Mesodermal cell (in vitro differentiated cells): ENCODE measurements around the gene HOATZ.

Source experiments
- H3K27ac ChIP-seq: 2 replicates; pipeline ENCODE4 v1.7.0; 2013; ENCODE audit warnings: mild to moderate bottlenecking, low read depth, low read length, moderate library complexity; ENCODE audit not compliant: severe bottlenecking
- H3K36me3 ChIP-seq: 2 replicates; pipeline ENCODE4 v1.7.1; 2013; ENCODE audit warnings: mild to moderate bottlenecking, low read length, moderate library complexity; ENCODE audit not compliant: control insufficient read depth, insufficient read depth
- H3K4me1 ChIP-seq: one replicate; pipeline ENCODE4 v1.7.1; 2013; ENCODE audit warnings: mild to moderate bottlenecking, low read length; ENCODE audit not compliant: insufficient read depth, control insufficient read depth, poor library complexity, severe bottlenecking
- H3K4me3 ChIP-seq: 2 replicates; pipeline ENCODE4 v1.7.0; 2013; ENCODE audit warnings: low read length, control low read depth, mild to moderate bottlenecking; ENCODE audit not compliant: insufficient read depth, poor library complexity, severe bottlenecking; ENCODE audit errors: extremely low read depth
- H3K9me3 ChIP-seq: 2 replicates; pipeline ENCODE4 v1.7.1; 2013; ENCODE audit warnings: mild to moderate bottlenecking, low read length, moderate library complexity; ENCODE audit not compliant: control insufficient read depth
- WGBS, 2 experiments: methylation state at CpG; one replicate each; pipeline ENCODE4 v1.1.5; 2013; ENCODE audit warnings: missing lambda C conversion rate in 2 of 2; ENCODE audit not compliant: insufficient coverage in 2 of 2; 5-methylcytosine and 5-hydroxymethylcytosine counted together

HOATZ gene

GRCh38 chr11:111562692-111563389, 48.3 kb downstream of the HOATZ start:
- Histone ChIP-seq H3K27ac (no peak overlapping the region), H3K9me3 (no peaks in the 10 kb centered on the region), H3K36me3 (peaks cover 21% of the 10 kb centered on the region), H3K4me3 (no peak overlapping the region), H3K4me1 (peaks cover 24% of the 10 kb centered on the region)
- 86 to 93% methylated on average over 6 to 7 of the region's 10 CpGs for WGBS, 2 experiments

GRCh38 chr11:111565114-111565720, 50.6 kb downstream of the HOATZ start:
- H3K4me1 ChIP-seq: peaks cover 24% of the 10 kb centered on the region
- no peaks in the 10 kb centered on the region for H3K9me3 ChIP-seq
- WGBS, 2 experiments: 0% methylated on average over 1 of the region's 4 CpGs; no CpG with 5 or more reads in 1 of the 2 experiments
- H3K36me3 ChIP-seq: peaks cover 11% of the 10 kb centered on the region
- no peak overlapping the region for H3K27ac ChIP-seq
- H3K4me3 ChIP-seq: no peak overlapping the region

DNA sequence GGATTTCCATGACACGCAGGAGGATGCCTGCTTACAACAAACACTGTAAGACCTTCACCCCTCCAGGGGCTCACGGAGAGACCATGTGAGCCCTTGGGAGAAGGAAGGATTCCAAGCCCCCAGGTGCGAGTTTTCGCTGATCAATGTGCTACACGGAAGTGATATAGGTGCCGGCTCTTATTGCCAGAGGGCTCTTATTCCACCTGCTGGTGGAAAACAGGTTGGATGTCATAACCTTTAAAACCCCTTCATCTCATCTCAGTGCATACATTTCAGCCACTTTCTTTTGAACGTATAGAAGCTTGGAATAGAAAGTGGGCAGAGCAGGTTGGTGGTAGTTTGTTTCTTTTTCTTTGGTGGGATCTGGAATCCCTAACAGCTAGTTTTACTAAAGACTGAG, 51.7 kb downstream of the HOATZ start:
- peaks cover under 1% of the 10 kb centered on the region for H3K36me3 ChIP-seq
- peaks cover 18% of the 10 kb centered on the region for H3K4me1 ChIP-seq
- H3K9me3 ChIP-seq: no peaks in the 10 kb centered on the region
- 69 to 100% methylated on average over 1 to 4 of the region's 7 CpGs for WGBS, 2 experiments
- H3K27ac ChIP-seq: no peak overlapping the region
- no peak overlapping the region for H3K4me3 ChIP-seq

DNA sequence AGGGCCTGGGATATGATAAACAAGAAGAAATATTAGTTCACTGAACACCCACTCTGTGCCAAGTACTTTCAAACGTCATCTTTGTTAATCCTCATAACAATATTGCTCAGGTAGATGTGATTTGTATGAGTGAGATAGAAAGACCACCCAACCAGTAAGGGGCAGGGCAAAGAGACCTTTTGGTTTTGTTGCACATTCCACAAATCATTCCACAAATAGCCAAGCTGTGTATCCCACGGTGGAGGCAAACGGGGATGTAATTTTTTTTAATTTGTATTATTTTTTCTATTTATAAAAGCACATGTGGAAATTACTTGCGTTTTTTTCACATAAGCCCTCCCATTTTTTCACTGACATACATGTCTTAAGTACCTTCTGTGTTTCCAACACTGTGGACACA, 54.9 kb downstream of the HOATZ start:
- no peaks in the 10 kb centered on the region for H3K9me3 ChIP-seq
- no peak overlapping the region for H3K4me3 ChIP-seq
- H3K4me1 ChIP-seq: no peaks in the 10 kb centered on the region
- H3K27ac ChIP-seq: no peak overlapping the region
- WGBS, 2 experiments: no CpG with 5 or more reads among the region's 4 CpGs
- H3K36me3 ChIP-seq: no peaks in the 10 kb centered on the region

DNA sequence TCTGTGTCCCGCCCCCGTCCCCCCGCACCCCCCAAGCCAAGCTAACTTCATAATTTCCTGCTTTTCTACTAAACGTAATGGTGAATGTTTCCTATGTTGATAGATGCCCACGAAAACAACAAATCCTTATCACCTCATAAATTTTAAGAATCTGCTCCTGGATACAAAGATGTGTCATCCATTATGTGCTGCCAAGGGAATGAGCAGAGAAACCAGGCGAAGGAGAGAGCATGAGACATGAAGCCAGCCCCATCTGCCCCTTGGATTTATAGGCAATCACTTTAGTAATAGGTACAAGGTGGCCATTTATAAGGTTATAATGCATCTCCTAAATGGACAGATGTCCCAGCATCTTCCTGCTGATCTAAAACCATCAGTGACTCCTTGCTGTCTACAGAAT, 56.2 kb downstream of the HOATZ start:
- Histone ChIP-seq H3K36me3 (no peaks in the 10 kb centered on the region), H3K9me3 (no peaks in the 10 kb centered on the region), H3K4me1 (no peaks in the 10 kb centered on the region), H3K27ac (no peak overlapping the region), H3K4me3 (no peak overlapping the region)
- 75 to 100% methylated on average over 1 of the region's 6 CpGs for WGBS, 2 experiments

- Histone ChIP-seq H3K36me3 (no peaks in the 10 kb centered on the region), H3K27ac (no peak overlapping the region), H3K4me1 (no peaks in the 10 kb centered on the region), H3K4me3 (no peak overlapping the region), H3K9me3 (no peaks in the 10 kb centered on the region)
- 91 to 100% methylated on average over 3 to 4 of the region's 6 CpGs for WGBS, 2 experiments
Measured at GRCh38 chr11:111571829-111572501, 57.4 kb downstream of the HOATZ start.

DNA sequence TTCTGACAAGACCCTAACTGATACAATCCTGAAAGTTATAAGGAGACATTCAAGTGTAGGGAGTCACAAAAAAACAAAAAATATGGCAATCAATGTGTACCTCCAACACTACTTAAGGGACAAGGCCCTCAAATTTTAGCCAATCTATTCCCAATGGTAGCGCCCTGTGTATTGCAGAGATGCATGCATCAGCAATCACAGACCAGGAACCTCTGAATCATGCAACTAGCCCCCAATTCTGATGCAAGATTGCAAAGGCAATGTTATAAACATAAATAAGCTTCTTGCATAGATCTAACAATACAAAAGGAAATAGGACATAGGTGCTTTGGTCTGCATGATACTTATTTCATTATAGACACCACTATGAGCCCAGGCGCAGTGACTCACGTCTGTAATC, 58.0 kb downstream of the HOATZ start:
- Histone ChIP-seq H3K36me3 (no peaks in the 10 kb centered on the region), H3K27ac (no peak overlapping the region), H3K9me3 (no peaks in the 10 kb centered on the region), H3K4me1 (no peaks in the 10 kb centered on the region), H3K4me3 (no peak overlapping the region)
- WGBS, 2 experiments: 100% methylated on average over 2 to 3 of the region's 3 CpGs

DNA sequence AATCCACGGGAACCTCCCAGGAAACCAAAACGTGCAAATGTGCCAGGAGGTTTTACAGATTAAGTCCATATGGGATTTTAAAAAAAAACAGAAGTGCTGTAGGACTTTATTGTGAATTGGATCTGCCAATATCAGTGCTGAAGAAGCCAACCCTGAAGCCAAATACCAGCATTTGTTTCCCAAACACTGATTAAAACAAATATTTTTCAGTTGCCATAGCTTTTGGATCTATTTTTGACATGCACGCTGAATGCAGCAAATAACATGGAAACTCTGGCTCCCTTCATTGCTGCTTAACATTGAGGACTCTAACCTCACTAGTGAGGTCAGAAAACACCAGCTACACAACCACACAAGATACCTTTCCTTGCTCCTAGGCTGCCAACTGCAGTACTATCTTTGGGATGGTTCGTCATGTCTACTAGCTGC, 59.3 kb downstream of the HOATZ start:
- WGBS, 2 experiments: 90 to 100% methylated on average over 1 to 2 of the region's 4 CpGs
- no peaks in the 10 kb centered on the region for H3K9me3 ChIP-seq

DNA sequence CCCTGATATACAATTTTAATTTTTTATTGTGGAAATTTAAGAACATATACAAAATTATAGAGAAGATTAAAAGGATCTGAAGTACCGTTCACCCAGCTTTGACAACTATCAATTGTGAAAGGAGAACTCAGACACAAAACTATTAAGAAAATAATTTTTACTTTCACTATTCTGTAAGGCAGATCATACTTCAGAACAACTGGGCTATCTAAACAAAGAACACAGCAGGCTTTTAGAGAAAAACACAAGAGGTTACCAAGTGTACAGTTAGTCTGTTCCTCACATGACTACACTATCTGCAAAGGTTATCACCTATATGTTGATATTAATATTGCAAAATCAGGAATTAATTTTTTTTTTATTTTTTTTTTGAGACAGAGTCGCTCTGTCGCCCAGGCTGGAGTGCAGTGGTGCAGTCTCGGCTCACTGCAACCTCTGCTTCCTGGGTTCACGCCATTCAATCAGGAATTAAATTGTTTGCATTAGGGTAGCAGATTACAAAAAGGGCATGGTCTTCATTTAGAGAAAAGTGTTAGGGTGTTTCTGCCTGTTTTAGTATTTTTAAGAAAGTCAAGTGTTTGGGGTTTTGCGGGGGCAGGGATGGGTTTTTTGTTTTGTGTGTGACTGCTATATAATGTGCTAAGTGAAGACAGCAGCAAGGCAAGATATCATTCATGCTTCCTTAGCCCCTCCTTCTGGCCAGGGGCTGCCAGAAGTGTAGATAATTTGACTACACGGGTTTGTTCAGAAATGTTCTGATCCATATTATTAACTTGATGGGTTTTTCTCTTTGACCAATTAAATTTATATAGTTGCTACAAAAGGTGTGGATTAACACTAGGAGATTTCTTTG, 60.0 kb downstream of the HOATZ start:
- H3K4me3 ChIP-seq: no peak overlapping the region
- WGBS, 2 experiments: 85 to 95% methylated on average over 3 to 5 of the region's 7 CpGs
- no peak overlapping the region for H3K27ac ChIP-seq
- no peaks in the 10 kb centered on the region for H3K36me3 ChIP-seq
- no peaks in the 10 kb centered on the region for H3K4me1 ChIP-seq
- H3K9me3 ChIP-seq: no peaks in the 10 kb centered on the region

More for the DNA sequence above, 59.3 kb downstream of the HOATZ start:
- no peaks in the 10 kb centered on the region for H3K36me3 ChIP-seq
- H3K4me3 ChIP-seq: no peak overlapping the region
- H3K4me1 ChIP-seq: no peaks in the 10 kb centered on the region
- H3K27ac ChIP-seq: no peak overlapping the region

DNA sequence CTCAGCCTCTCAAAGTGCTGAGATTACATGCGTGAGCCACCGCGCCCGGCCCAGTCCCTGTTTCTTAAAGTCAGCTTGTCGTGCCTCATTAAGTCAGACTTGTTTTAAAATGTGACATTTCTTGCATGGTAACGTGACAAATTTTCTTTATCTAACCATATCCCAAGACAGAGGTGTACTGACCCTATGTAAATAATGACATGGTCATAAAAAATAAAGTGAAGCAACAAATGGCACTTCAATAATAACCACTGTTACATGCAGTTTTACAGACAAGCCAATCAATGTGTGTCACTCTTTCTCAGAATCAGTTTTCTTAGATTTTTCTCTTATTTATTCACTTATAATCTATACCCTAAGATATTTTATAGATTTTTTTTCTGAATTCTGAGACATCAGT, 61.2 kb downstream of the HOATZ start:
- no peaks in the 10 kb centered on the region for H3K4me1 ChIP-seq
- H3K9me3 ChIP-seq: no peaks in the 10 kb centered on the region
- no peaks in the 10 kb centered on the region for H3K36me3 ChIP-seq
- WGBS, 2 experiments: 93% methylated on average over 3 of the region's 6 CpGs; no CpG with 5 or more reads in 1 of the 2 experiments
- no peak overlapping the region for H3K4me3 ChIP-seq
- no peak overlapping the region for H3K27ac ChIP-seq
